ENCODE data around the gene DCTN1.

- TF ChIP-seq CTCF (IDR thresholded peaks at IDR 0.05) = no peak
- TF ChIP-seq POLR2AphosphoS5 (IDR thresholded peaks at IDR 0.05) = no peak
These were observed 3.9 kb upstream of the DCTN1 start for GRCh38 chr2:74384051-74384450.
